Neural crest cell (in vitro differentiated cells): ENCODE results near the gene SLC18B1. TPM values are rescaled to one million over a fixed set of nuclear protein-coding genes. Genes with fewer than 3 reads are reported as not detected.

ENCODE experiments used
- DNase-seq: peaks from one replicate; pipeline ENCODE4 v3.0.0; 2021; ENCODE audit warnings: low read depth, mixed read lengths, low spot score
- H3K27ac Mint-ChIP-seq: one replicate; pipeline ENCODE4 v1.8.0; 2021; ENCODE audit warnings: mild to moderate bottlenecking, mixed read lengths; ENCODE audit not compliant: unreplicated experiment
- H3K27me3 Mint-ChIP-seq: 2 replicates; pipeline ENCODE4 v1.8.0; 2021; ENCODE audit warnings: low read depth, mild to moderate bottlenecking, mixed read lengths
- H3K36me3 Mint-ChIP-seq: 2 replicates; pipeline ENCODE4 v1.8.0; 2021; ENCODE audit warnings: low read depth, mild to moderate bottlenecking, mixed read lengths
- H3K4me1 Mint-ChIP-seq: 2 replicates; pipeline ENCODE4 v1.8.0; 2021; ENCODE audit warnings: mixed read lengths
- H3K4me3 Mint-ChIP-seq: one replicate; pipeline ENCODE4 v1.8.0; 2021; ENCODE audit warnings: mild to moderate bottlenecking, mixed read lengths
- H3K9me3 Mint-ChIP-seq: 2 replicates; pipeline ENCODE4 v1.8.0; 2021; ENCODE audit warnings: mixed read lengths
- total RNA-seq: library from RNA; stranded (reverse); gene quantifications from 2 replicates; pipeline ENCODE4 v1.2.1, GENCODE V29; 2021
- TF ChIP-seq, protein P1 (sequence below): fragments of 200-600 bp; sonication (generic); conservative IDR thresholded peaks from 2 replicates; pipeline ENCODE4 v1.5.0; 2021; ENCODE audit warnings: antibody characterized with exemption, mild to moderate bottlenecking

Gene SLC18B1
- total RNA-seq, 1 donor from 2014 or later = 18.4 TPM

GRCh38 chr6:132741281-132741680, 57.2 kb downstream of the SLC18B1 start:
- Mint-ChIP-seq H3K4me1 (no peaks in the 10 kb centered on the region), H3K36me3 (no peaks in the 10 kb centered on the region), H3K27ac (no peak overlapping the region), H3K27me3 (no peaks in the 10 kb centered on the region), H3K9me3 (peaks cover 11% of the 10 kb centered on the region), H3K4me3 (no peak overlapping the region)
- TF ChIP-seq, protein P1, sequence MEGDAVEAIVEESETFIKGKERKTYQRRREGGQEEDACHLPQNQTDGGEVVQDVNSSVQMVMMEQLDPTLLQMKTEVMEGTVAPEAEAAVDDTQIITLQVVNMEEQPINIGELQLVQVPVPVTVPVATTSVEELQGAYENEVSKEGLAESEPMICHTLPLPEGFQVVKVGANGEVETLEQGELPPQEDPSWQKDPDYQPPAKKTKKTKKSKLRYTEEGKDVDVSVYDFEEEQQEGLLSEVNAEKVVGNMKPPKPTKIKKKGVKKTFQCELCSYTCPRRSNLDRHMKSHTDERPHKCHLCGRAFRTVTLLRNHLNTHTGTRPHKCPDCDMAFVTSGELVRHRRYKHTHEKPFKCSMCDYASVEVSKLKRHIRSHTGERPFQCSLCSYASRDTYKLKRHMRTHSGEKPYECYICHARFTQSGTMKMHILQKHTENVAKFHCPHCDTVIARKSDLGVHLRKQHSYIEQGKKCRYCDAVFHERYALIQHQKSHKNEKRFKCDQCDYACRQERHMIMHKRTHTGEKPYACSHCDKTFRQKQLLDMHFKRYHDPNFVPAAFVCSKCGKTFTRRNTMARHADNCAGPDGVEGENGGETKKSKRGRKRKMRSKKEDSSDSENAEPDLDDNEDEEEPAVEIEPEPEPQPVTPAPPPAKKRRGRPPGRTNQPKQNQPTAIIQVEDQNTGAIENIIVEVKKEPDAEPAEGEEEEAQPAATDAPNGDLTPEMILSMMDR = no peak
- no peak for DNase-seq

DNA sequence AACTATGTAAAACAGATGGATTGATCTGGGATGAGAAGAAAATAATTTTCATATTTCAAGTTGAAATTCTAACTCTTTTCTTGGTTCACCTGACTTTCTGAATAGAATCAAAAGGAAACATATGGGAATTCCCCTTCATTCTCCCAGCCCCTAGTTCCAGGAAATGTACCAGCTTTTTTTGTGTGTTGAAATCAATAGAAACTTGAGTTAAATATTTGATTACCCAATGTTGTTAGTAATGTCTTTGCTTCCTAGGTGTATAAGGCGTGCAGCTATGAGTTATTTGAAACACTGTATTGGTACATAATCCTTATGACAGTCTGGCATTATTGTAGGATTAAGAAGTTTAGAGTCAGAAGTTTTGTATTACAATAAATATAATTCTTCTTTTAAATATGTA, 62.2 kb downstream of the SLC18B1 start:
- Mint-ChIP-seq H3K36me3 (no peaks in the 10 kb centered on the region), H3K9me3 (peaks cover 11% of the 10 kb centered on the region), H3K27ac (no peak overlapping the region), H3K4me1 (no peaks in the 10 kb centered on the region), H3K4me3 (no peak overlapping the region), H3K27me3 (no peaks in the 10 kb centered on the region)
- TF ChIP-seq, protein P1 = no peak
- DNase-seq = no peak

DNA sequence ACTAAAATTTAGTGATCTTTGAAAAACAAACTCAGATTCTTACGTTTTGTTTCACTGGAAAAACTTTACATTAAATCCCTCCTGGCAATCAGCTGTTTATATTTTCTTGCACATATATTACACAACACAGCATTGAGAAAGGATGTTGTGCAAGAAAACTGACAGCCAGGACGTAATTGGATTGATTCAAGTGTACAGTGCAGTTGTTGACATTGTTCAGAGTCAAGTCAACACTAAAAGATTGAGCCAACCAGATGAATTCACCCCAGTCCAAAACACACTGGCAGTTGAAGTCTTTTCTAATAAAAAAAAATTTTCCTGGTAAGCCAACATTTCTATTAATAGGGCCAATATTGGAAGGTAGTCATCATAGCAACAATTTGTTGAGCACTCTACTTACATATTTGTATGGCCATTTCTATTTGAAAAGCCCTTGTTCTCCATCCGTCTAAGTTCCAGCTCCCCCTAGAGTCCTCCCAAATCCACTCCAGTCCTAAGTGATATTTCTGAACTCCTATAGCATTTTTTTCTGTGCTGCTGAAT, 63.7 kb downstream of the SLC18B1 start:
- DNase-seq = no peak
- Mint-ChIP-seq H3K4me1 (no peaks in the 10 kb centered on the region), H3K36me3 (no peaks in the 10 kb centered on the region), H3K27me3 (no peaks in the 10 kb centered on the region), H3K4me3 (no peak overlapping the region), H3K27ac (no peak overlapping the region), H3K9me3 (peaks cover 7% of the 10 kb centered on the region)
- TF ChIP-seq, protein P1 = no peak

DNA sequence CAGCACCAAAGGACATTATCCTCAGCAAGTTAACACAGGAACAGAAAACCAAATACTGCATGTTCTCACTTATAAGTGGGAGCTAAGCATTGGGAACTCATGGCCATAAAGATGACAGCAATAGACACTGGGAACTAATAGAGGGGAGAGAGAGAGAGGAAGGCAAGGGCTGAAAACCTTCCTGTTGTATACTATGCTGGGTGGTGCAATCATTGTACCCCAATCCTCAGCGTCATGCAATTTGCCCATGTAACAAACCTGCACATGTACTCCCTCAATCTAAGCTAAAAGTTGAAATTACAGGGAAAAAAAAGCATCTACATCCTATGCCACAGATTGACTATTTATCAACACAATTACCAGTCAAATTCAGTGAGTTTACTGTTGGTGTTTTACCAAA, 64.6 kb downstream of the SLC18B1 start:
- Mint-ChIP-seq H3K4me3 (no peak overlapping the region), H3K27ac (no peak overlapping the region), H3K9me3 (peaks cover 2% of the 10 kb centered on the region), H3K4me1 (no peaks in the 10 kb centered on the region), H3K27me3 (no peaks in the 10 kb centered on the region), H3K36me3 (no peaks in the 10 kb centered on the region)
- DNase-seq = no peak
- TF ChIP-seq, protein P1 = no peak

GRCh38 chr6:132733283-132733682, 65.2 kb downstream of the SLC18B1 start:
- TF ChIP-seq, protein P1 = no peak
- no peak overlapping the region for H3K4me3 Mint-ChIP-seq
- H3K27ac Mint-ChIP-seq = no peak overlapping the region
- no peaks in the 10 kb centered on the region for H3K9me3 Mint-ChIP-seq
- no peaks in the 10 kb centered on the region for H3K4me1 Mint-ChIP-seq
- no peak for DNase-seq
- H3K27me3 Mint-ChIP-seq = no peaks in the 10 kb centered on the region
- no peaks in the 10 kb centered on the region for H3K36me3 Mint-ChIP-seq
